GM23338 (cell line): Measurements from ENCODE around the gene C10orf105. TPM values are rescaled to one million over a fixed set of nuclear protein-coding genes. Genes with fewer than 3 reads are reported as not detected.

Experiments used
- ATAC-seq: fragments of 200-7000 bp; cut with Tn5 transposase; 3 replicates; pipeline ENCODE4 v1.9.1; 2020
- DNase-seq: peaks from one replicate; pipeline ENCODE4 v3.0.0-alpha.2; 2015; ENCODE audit warnings: low spot score
- H2AFZ ChIP-seq: fragments of 200-600 bp; sonication (generic); 2 replicates; pipeline ENCODE4 v1.8.0; 2016; ENCODE audit warnings: antibody characterized with exemption, mild to moderate bottlenecking, moderate library complexity
- H3F3A ChIP-seq: fragments of 200-600 bp; sonication (generic); replicated peaks from 2 replicates; pipeline ENCODE4 v1.8.0; 2017; ENCODE audit warnings: antibody characterized with exemption, mixed run types, low read depth
- H3K27ac ChIP-seq: fragments of 200-600 bp; sonication (generic); 2 replicates; pipeline ENCODE4 v1.6.1; 2016; ENCODE audit warnings: low read depth
- H3K27me3 ChIP-seq: fragments of 200-600 bp; sonication (generic); 2 replicates; pipeline ENCODE4 v1.8.0; 2016; ENCODE audit warnings: mild to moderate bottlenecking, mixed run types, moderate library complexity; ENCODE audit not compliant: insufficient read depth
- H3K36me3 ChIP-seq: fragments of 200-600 bp; sonication (generic); 2 replicates; pipeline ENCODE4 v1.8.0; 2016; ENCODE audit warnings: mild to moderate bottlenecking; ENCODE audit not compliant: insufficient read depth
- H3K4me1 ChIP-seq: fragments of 200-600 bp; sonication (generic); 2 replicates; pipeline ENCODE4 v1.8.0; 2016; ENCODE audit warnings: mild to moderate bottlenecking, moderate library complexity; ENCODE audit not compliant: insufficient read depth
- H3K4me2 ChIP-seq: fragments of 200-600 bp; sonication (generic); 2 replicates; pipeline ENCODE4 v1.7.1; 2017; ENCODE audit warnings: mixed run types
- H3K4me3 ChIP-seq: fragments of 200-600 bp; sonication (generic); 2 replicates; pipeline ENCODE4 v1.6.1; 2016; ENCODE audit warnings: mixed run types
- H3K79me2 ChIP-seq: fragments of 200-600 bp; sonication (generic); replicated peaks from 2 replicates; pipeline ENCODE4 v1.8.0; 2017; ENCODE audit warnings: mild to moderate bottlenecking; ENCODE audit not compliant: insufficient read depth
- H3K9me2 ChIP-seq: fragments of 200-600 bp; sonication (generic); 2 replicates; pipeline ENCODE4 v1.8.0; 2017; ENCODE audit not compliant: insufficient read depth
- H4K20me1 ChIP-seq: fragments of 200-600 bp; sonication (generic); replicated peaks from 2 replicates; pipeline ENCODE4 v1.8.0; 2017; ENCODE audit warnings: mild to moderate bottlenecking; ENCODE audit not compliant: insufficient read depth
- H3K27ac Mint-ChIP-seq: 2 replicates; pipeline ENCODE4 v1.8.0; 2020; ENCODE audit warnings: inconsistent platforms, mild to moderate bottlenecking, moderate library complexity, mixed read lengths
- H3K27me3 Mint-ChIP-seq: 3 replicates; pipeline ENCODE4 v1.8.0; 2022; ENCODE audit warnings: low read depth, mild to moderate bottlenecking, moderate library complexity, mixed read lengths, inconsistent platforms; ENCODE audit not compliant: insufficient read depth, poor library complexity
- H3K36me3 Mint-ChIP-seq: 3 replicates; pipeline ENCODE4 v1.8.0; 2021; ENCODE audit warnings: low read depth, mild to moderate bottlenecking, inconsistent platforms, moderate library complexity, mixed read lengths
- H3K4me1 Mint-ChIP-seq: 3 replicates; pipeline ENCODE4 v1.8.0; 2020; ENCODE audit warnings: mild to moderate bottlenecking, inconsistent platforms, mixed read lengths
- H3K4me3 Mint-ChIP-seq: 3 replicates; pipeline ENCODE4 v1.8.0; 2021; ENCODE audit warnings: moderate library complexity, mild to moderate bottlenecking, inconsistent platforms, mixed read lengths
- H3K9me3 Mint-ChIP-seq: 3 replicates; pipeline ENCODE4 v1.8.0; 2020; ENCODE audit warnings: moderate library complexity, mild to moderate bottlenecking, inconsistent platforms, mixed read lengths
- CREB1 ChIP-seq: fragments of 250-450 bp; sonication (Bioruptor Pico); IDR thresholded peaks from 2 replicates; pipeline ENCODE4 v1.5.0; 2020; ENCODE audit warnings: low read depth, mild to moderate bottlenecking, moderate library complexity
- EZH2phosphoT487 ChIP-seq: fragments of 200-600 bp; sonication (generic); IDR thresholded peaks from one replicate; pipeline ENCODE4 v1.8.1; 2018; ENCODE audit warnings: antibody characterized with exemption; ENCODE audit not compliant: unreplicated experiment
- JUNB ChIP-seq: IDR thresholded peaks from one replicate; pipeline ENCODE4 v1.6.1; 2016; ENCODE audit warnings: antibody characterized with exemption; ENCODE audit not compliant: unreplicated experiment
- NANOG ChIP-seq: IDR thresholded peaks from 2 replicates; pipeline ENCODE4 v1.6.1; 2016; ENCODE audit warnings: antibody characterized with exemption, borderline replicate concordance
- POLR2AphosphoS5 ChIP-seq: IDR thresholded peaks from 2 replicates; pipeline ENCODE4 v1.6.1; 2016; ENCODE audit warnings: antibody characterized with exemption, low read depth
- REST ChIP-seq: IDR thresholded peaks from one replicate; pipeline ENCODE4 v1.6.1; 2018; ENCODE audit warnings: antibody characterized with exemption; ENCODE audit not compliant: unreplicated experiment
- ZNF114 ChIP-seq: fragments of 250-450 bp; sonication (Bioruptor Pico); IDR thresholded peaks from 2 replicates; pipeline ENCODE4 v1.5.0; 2020; ENCODE audit warnings: mild to moderate bottlenecking, moderate library complexity
- ZNF331 ChIP-seq: fragments of 250-450 bp; sonication (Bioruptor Pico); IDR thresholded peaks from 2 replicates; pipeline ENCODE4 v1.5.0; 2020; ENCODE audit warnings: low read depth, mild to moderate bottlenecking, moderate library complexity
- polyA plus RNA-seq: library from polyadenylated mRNA; unstranded; fragments of >200 nt; fragmentation: Nextera tagmentation; extraction: Ambion mirVana; gene quantifications from 2 replicates; pipeline ENCODE4 v1.2.1, GENCODE V29; 2016
- total RNA-seq: library from RNA; depleted of rRNA; stranded (reverse); fragments of >200 nt; shearing (Covaris generic); gene quantifications from 2 replicates; pipeline ENCODE4 v1.2.3, GENCODE V29; 2014
- TF ChIP-seq, protein P1 (sequence below), 2 experiments: fragments of 200-600 bp in 1 of 2; sonication (generic) in 1 of 2; conservative IDR thresholded peaks; 2 replicates each; pipeline versions ENCODE4 v1.5.1 to v1.6.1; 2016 to 2017; ENCODE audit warnings: antibody characterized with exemption in 2 of 2, low read depth in 2 of 2, mild to moderate bottlenecking in 2 of 2, moderate library complexity in 1 of 2

C10orf105 gene
- total and polyA plus RNA-seq, 2 experiments from 2014 or later = 0.15 to 0.17 TPM

- peaks cover 16% of the 10 kb centered on the region for H3K9me3 Mint-ChIP-seq
- ATAC-seq (no peak), DNase-seq (no peak)
- Histone ChIP-seq H3K9me2 (no peaks in the 10 kb centered on the region), H3K4me3 (no peak overlapping the region), H3K27ac (no peak overlapping the region), H2AFZ (no peak overlapping the region), H3K27me3 (no peaks in the 10 kb centered on the region), H3F3A (no peaks in the 10 kb centered on the region), H3K4me1 (no peaks in the 10 kb centered on the region), H3K79me2 (no peaks in the 10 kb centered on the region), H3K36me3 (no peaks in the 10 kb centered on the region), H3K4me2 (no peak overlapping the region), H4K20me1 (no peaks in the 10 kb centered on the region)
- TF ChIP-seq EZH2phosphoT487 = no peak
- TF ChIP-seq, protein P1, sequence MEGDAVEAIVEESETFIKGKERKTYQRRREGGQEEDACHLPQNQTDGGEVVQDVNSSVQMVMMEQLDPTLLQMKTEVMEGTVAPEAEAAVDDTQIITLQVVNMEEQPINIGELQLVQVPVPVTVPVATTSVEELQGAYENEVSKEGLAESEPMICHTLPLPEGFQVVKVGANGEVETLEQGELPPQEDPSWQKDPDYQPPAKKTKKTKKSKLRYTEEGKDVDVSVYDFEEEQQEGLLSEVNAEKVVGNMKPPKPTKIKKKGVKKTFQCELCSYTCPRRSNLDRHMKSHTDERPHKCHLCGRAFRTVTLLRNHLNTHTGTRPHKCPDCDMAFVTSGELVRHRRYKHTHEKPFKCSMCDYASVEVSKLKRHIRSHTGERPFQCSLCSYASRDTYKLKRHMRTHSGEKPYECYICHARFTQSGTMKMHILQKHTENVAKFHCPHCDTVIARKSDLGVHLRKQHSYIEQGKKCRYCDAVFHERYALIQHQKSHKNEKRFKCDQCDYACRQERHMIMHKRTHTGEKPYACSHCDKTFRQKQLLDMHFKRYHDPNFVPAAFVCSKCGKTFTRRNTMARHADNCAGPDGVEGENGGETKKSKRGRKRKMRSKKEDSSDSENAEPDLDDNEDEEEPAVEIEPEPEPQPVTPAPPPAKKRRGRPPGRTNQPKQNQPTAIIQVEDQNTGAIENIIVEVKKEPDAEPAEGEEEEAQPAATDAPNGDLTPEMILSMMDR (conservative IDR thresholded peaks at IDR 0.05; ENCODE audit: low read depth in 2 of 2) = no peak
- H3K27ac Mint-ChIP-seq = no peak overlapping the region
- H3K4me3 Mint-ChIP-seq = no peak overlapping the region
- peaks cover 6% of the 10 kb centered on the region for H3K27me3 Mint-ChIP-seq
- peaks cover 6% of the 10 kb centered on the region for H3K36me3 Mint-ChIP-seq
- H3K4me1 Mint-ChIP-seq = peaks cover 4% of the 10 kb centered on the region; the same call in 2 of the 3 replicates
Measured at GRCh38 chr10:71692598-71693306, 26.8 kb downstream of the C10orf105 start.

- Histone ChIP-seq H3F3A (no peaks in the 10 kb centered on the region), H3K27me3 (no peaks in the 10 kb centered on the region), H3K36me3 (no peaks in the 10 kb centered on the region), H3K4me1 (0 out of 2 replicates have a peak, but pooled peaks cover 2% of the 10 kb centered on the region), H3K79me2 (no peaks in the 10 kb centered on the region), H3K27ac (no peak overlapping the region), H2AFZ (no peak overlapping the region), H3K4me2 (no peak overlapping the region), H3K4me3 (no peak overlapping the region), H3K9me2 (no peaks in the 10 kb centered on the region), H4K20me1 (no peaks in the 10 kb centered on the region)
- no peak for DNase-seq
- Mint-ChIP-seq H3K4me3 (no peak overlapping the region), H3K27ac (no peak overlapping the region), H3K36me3 (peaks cover 6% of the 10 kb centered on the region), H3K9me3 (peaks cover 17% of the 10 kb centered on the region), H3K4me1 (peaks cover 10% of the 10 kb centered on the region), H3K27me3 (peaks cover 7% of the 10 kb centered on the region)
- no peak for ATAC-seq
- no peak for TF ChIP-seq NANOG
- TF ChIP-seq ZNF331 = no peak
- no peak for TF ChIP-seq REST
- no peak for TF ChIP-seq ZNF114 (CRISPR knock-in tag)
- no peak for TF ChIP-seq JUNB
- TF ChIP-seq, protein P1 (conservative IDR thresholded peaks at IDR 0.05; ENCODE audit: low read depth in 2 of 2) = no peak
- no peak for TF ChIP-seq EZH2phosphoT487
- no peak for TF ChIP-seq CREB1
- TF ChIP-seq POLR2AphosphoS5 = no peak
Measured at GRCh38 chr10:71691405-71691804, 28.2 kb downstream of the C10orf105 start.
